Uterus (tissue), 4 donors: ENCODE measurements around the gene ZNF800. TPM values are rescaled to one million over a fixed set of nuclear protein-coding genes. Genes with fewer than 3 reads are reported as not detected.

Experiments
- DNase-seq, 2 donors: peaks; one replicate each; pipeline ENCODE4 v3.0.0-alpha.2; 2019 to 2020
- H3K27ac ChIP-seq, 2 donors: fragments of 200-600 bp; sonication (generic); 1 replicate in 1 of 2; 2 replicates in 1 of 2; pipeline ENCODE4 v1.5.1; 2016 to 2018
- H3K27me3 ChIP-seq, 2 donors: fragments of 200-600 bp; sonication (generic); one replicate each; pipeline ENCODE4 v1.5.1; 2018 to 2019; ENCODE audit warnings: control low read depth in 1 of 2
- H3K36me3 ChIP-seq, 2 donors: fragments of 200-600 bp; sonication (generic); one replicate each; pipeline ENCODE4 v1.5.1; 2019; ENCODE audit warnings: control low read depth in 1 of 2
- H3K4me1 ChIP-seq, 2 donors: fragments of 200-600 bp; sonication (generic); one replicate each; pipeline ENCODE4 v1.5.1; 2018 to 2019; ENCODE audit warnings: control low read depth in 1 of 2
- H3K4me3 ChIP-seq, 2 donors: fragments of 200-600 bp; sonication (generic); 1 replicate in 1 of 2; 2 replicates in 1 of 2; pipeline ENCODE4 v1.5.1; 2018 to 2019; ENCODE audit warnings: mild to moderate bottlenecking in 1 of 2
- H3K9me3 ChIP-seq, 2 donors: fragments of 200-600 bp; sonication (generic); one replicate each; pipeline ENCODE4 v1.5.1; 2019; ENCODE audit warnings: control low read depth in 1 of 2
- CTCF ChIP-seq, 4 experiments: fragments of 200-600 bp in 2 of 4; fragments of 450-650 bp in 2 of 4; sonication (generic) in 2 of 4; IDR thresholded peaks; one replicate each; pipeline ENCODE4 v1.5.1; 2016 to 2019; ENCODE audit warnings: antibody characterized with exemption in 4 of 4, mild to moderate bottlenecking in 2 of 4, moderate library complexity in 1 of 4
- POLR2A ChIP-seq, 2 donors: fragments of 450-650 bp; IDR thresholded peaks; one replicate each; pipeline ENCODE4 v1.6.1; 2016; ENCODE audit warnings: antibody characterized with exemption in 2 of 2, mild to moderate bottlenecking in 1 of 2, moderate library complexity in 1 of 2
- intact Hi-C: fragments of 100-400 bp; cut with DNase I; formaldehyde crosslinking; loops from one replicate; pipeline ENCODE4 v1.15.1; 2023; ENCODE audit warnings: low total_unique reads
- total RNA-seq, 4 donors: library from RNA; depleted of rRNA in 3 of 4; stranded (reverse); fragments of >200 nt in 3 of 4; gene quantifications; one replicate each; pipeline versions ENCODE4 v1.1.0 to v1.2.4, GENCODE V29; 2014 to 2023
- donor health status: DM: yes; HTN: yes; CAD: no.

ZNF800 gene
- total RNA-seq, 4 donors from 2014 or later: 19.7 to 49.1 (median 40.1) TPM

GRCh38 chr7:127367679-127368078 is 24.8 kb downstream of the ZNF800 start:
- no peaks in the 10 kb centered on the region for H3K9me3 ChIP-seq
- no peak for TF ChIP-seq POLR2A (IDR thresholded peaks at IDR 0.05)
- TF ChIP-seq CTCF (IDR thresholded peaks at IDR 0.05): no peak
- H3K36me3 ChIP-seq: no peaks in the 10 kb centered on the region
- intact Hi-C loops: no loop called here
- no peaks in the 10 kb centered on the region for H3K4me1 ChIP-seq
- H3K27ac ChIP-seq: no peak overlapping the region
- H3K4me3 ChIP-seq: no peak overlapping the region
- no peaks in the 10 kb centered on the region for H3K27me3 ChIP-seq
- DNase-seq: no peak

- no peak overlapping the region for H3K27ac ChIP-seq
- no peaks in the 10 kb centered on the region for H3K36me3 ChIP-seq
- H3K4me3 ChIP-seq: no peak overlapping the region
- intact Hi-C loops: no loop called here
- H3K27me3 ChIP-seq: no peaks in the 10 kb centered on the region
- TF ChIP-seq POLR2A (IDR thresholded peaks at IDR 0.05): no peak
- TF ChIP-seq CTCF (IDR thresholded peaks at IDR 0.05): no peak
- no peaks in the 10 kb centered on the region for H3K4me1 ChIP-seq
- H3K9me3 ChIP-seq: no peaks in the 10 kb centered on the region
- DNase-seq: no peak
These were observed 25.8 kb downstream of the ZNF800 start for GRCh38 chr7:127366680-127367079.

GRCh38 chr7:127365957-127366315 is 26.6 kb downstream of the ZNF800 start:
- Histone ChIP-seq H3K4me3 (no peak overlapping the region), H3K9me3 (no peaks in the 10 kb centered on the region), H3K27me3 (no peaks in the 10 kb centered on the region), H3K36me3 (no peaks in the 10 kb centered on the region), H3K4me1 (no peaks in the 10 kb centered on the region), H3K27ac (no peak overlapping the region)
- intact Hi-C loops: no loop called here
- TF ChIP-seq POLR2A (IDR thresholded peaks at IDR 0.05): no peak
- no peak for DNase-seq

GRCh38 chr7:127365164-127365956 is 27.1 kb downstream of the ZNF800 start:
- Histone ChIP-seq H3K4me1 (no peaks in the 10 kb centered on the region), H3K27me3 (no peaks in the 10 kb centered on the region), H3K9me3 (no peaks in the 10 kb centered on the region), H3K27ac (no peak overlapping the region), H3K4me3 (no peak overlapping the region), H3K36me3 (no peaks in the 10 kb centered on the region)
- TF ChIP-seq CTCF (IDR thresholded peaks at IDR 0.05): no peak
- no peak for TF ChIP-seq POLR2A (IDR thresholded peaks at IDR 0.05)
- intact Hi-C loops: no loop called here
- no peak for DNase-seq

- Histone ChIP-seq H3K4me3 (no peak overlapping the region), H3K36me3 (no peaks in the 10 kb centered on the region), H3K9me3 (no peaks in the 10 kb centered on the region), H3K4me1 (no peaks in the 10 kb centered on the region), H3K27ac (no peak overlapping the region), H3K27me3 (no peaks in the 10 kb centered on the region)
- TF ChIP-seq CTCF (IDR thresholded peaks at IDR 0.05): no peak
- TF ChIP-seq POLR2A (IDR thresholded peaks at IDR 0.05): no peak
- intact Hi-C loops: no loop called here
- no peak for DNase-seq
These were observed 30.0 kb downstream of the ZNF800 start for GRCh38 chr7:127362364-127363027.
